Stomach (tissue), 9 donors: ENCODE data around the gene ANP32B. TPM values are rescaled to one million over a fixed set of nuclear protein-coding genes. Genes with fewer than 3 reads are reported as not detected.

Experiments
- DNase-seq, 2 donors: peaks; one replicate each; pipeline versions ENCODE4 v3.0.0 to v3.0.0-alpha.2; 2013 to 2019
- H3K27ac ChIP-seq, 5 donors: fragments of 200-600 bp in 4 of 5; sonication (generic) in 4 of 5; one replicate each; pipeline ENCODE4 v1.5.1; 2013 to 2019; ENCODE audit warnings: mild to moderate bottlenecking in 1 of 5, moderate library complexity in 1 of 5
- H3K27me3 ChIP-seq, 3 donors: fragments of 200-600 bp; sonication (generic); one replicate each; pipeline ENCODE4 v1.5.1; 2017 to 2019; ENCODE audit warnings: mixed run types in 1 of 3
- H3K36me3 ChIP-seq, 4 donors: fragments of 200-600 bp; sonication (generic); 1 replicate in 3 of 4; 2 replicates in 1 of 4; pipeline ENCODE4 v1.5.1; 2016 to 2019
- H3K4me1 ChIP-seq, 4 donors: fragments of 200-600 bp; sonication (generic); one replicate each; pipeline ENCODE4 v1.5.1; 2016 to 2019
- H3K4me3 ChIP-seq, 4 donors: fragments of 200-600 bp; sonication (generic) in 3 of 4; one replicate each; pipeline ENCODE4 v1.5.1; 2016 to 2019; ENCODE audit warnings: mild to moderate bottlenecking in 1 of 4
- H3K9me3 ChIP-seq, 4 donors: fragments of 200-600 bp; sonication (generic); one replicate each; pipeline ENCODE4 v1.5.1; 2016 to 2019
- EP300 ChIP-seq: sonication (generic); formaldehyde crosslinking; IDR thresholded peaks from one replicate; pipeline ENCODE4 v1.6.1; 2017; ENCODE audit warnings: antibody characterized with exemption
- POLR2A ChIP-seq, 4 donors: fragments of 450-650 bp; IDR thresholded peaks; one replicate each; pipeline ENCODE4 v1.6.1; 2016; ENCODE audit warnings: antibody characterized with exemption in 4 of 4, control low read depth in 2 of 4, mild to moderate bottlenecking in 1 of 4, moderate library complexity in 1 of 4
- POLR2AphosphoS5 ChIP-seq, 3 donors: sonication (generic); formaldehyde crosslinking; IDR thresholded peaks; one replicate each; pipeline ENCODE4 v1.6.1; 2016; ENCODE audit warnings: antibody characterized with exemption in 3 of 3
- WGBS, 5 donors: extraction: QIAGEN DNeasy Blood & Tissue Kit in 3 of 5; methylation state at CpG; one replicate each; pipeline versions ENCODE4 v1.1.5 to v1.1.7; 2013 to 2018; 5-methylcytosine and 5-hydroxymethylcytosine counted together
- intact Hi-C: fragments of 100-400 bp; cut with DNase I; formaldehyde crosslinking; loops from one replicate; pipeline ENCODE4 v1.15.1; 2023; ENCODE audit warnings: low total_unique reads
- polyA plus RNA-seq, 3 donors: library from polyadenylated mRNA; stranded (reverse); fragments of 200-250 nt; gene quantifications; one replicate each; pipeline ENCODE4 v1.2.3, GENCODE V29; 2013
- total RNA-seq, 5 donors: library from RNA; depleted of rRNA; stranded (reverse); fragments of >200 nt; gene quantifications; one replicate each; pipeline versions ENCODE4 v1.1.0 to v1.2.3, GENCODE V29; 2014 to 2016
- TF ChIP-seq, protein P1 (sequence below), 7 experiments: fragments of 450-650 bp in 4 of 7; fragments of 200-600 bp in 3 of 7; sonication (generic) in 3 of 7; IDR thresholded peaks; one replicate each; pipeline ENCODE4 v1.5.1; 2016 to 2019; ENCODE audit warnings: antibody characterized with exemption in 7 of 7, control low read depth in 2 of 7, mild to moderate bottlenecking in 1 of 7
- donor health status: healthy with polysubstance abuse.
- donor health status: Bipolar disorder and iron deficiency.
- donor health status: healthy.

Gene ANP32B
- total and polyA plus RNA-seq, 8 donors, result 8.2 to 267 (median 100) TPM

DNA sequence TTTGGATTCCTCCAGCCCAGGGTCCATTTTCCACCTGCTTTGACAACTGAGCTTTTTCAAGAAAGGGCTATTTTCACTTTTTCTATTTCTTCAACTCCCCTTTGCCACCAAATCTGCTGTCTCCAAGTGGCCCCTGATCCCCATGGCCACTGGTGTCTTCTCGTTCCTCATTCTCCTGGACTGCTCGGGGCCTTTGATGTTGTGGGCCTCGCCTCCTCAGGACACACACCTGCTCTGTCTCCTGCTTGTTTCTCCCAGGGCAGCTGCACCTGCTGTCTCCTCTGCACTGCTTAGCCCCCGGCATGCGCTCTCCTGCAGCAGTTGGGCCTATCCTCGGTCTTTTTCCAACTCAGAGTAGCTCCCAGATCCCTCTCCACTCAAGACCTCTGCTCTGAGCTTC, 57.1 kb downstream of the ANP32B start:
- Histone ChIP-seq H3K27me3 (peaks cover 0 to 13% (median 0%) of the 10 kb centered on the region in 3 donors), H3K4me3 (no peak overlapping the region), H3K9me3 (no peaks in the 10 kb centered on the region), H3K4me1 (no peaks in the 10 kb centered on the region), H3K36me3 (no peaks in the 10 kb centered on the region), H3K27ac (no peak overlapping the region)
- intact Hi-C loops, result no loop called here
- DNase-seq, result no peak
- TF ChIP-seq POLR2AphosphoS5 (IDR thresholded peaks at IDR 0.05) (no peak), POLR2A (IDR thresholded peaks at IDR 0.05) (no peak), EP300 (no peak)
- TF ChIP-seq, protein P1, sequence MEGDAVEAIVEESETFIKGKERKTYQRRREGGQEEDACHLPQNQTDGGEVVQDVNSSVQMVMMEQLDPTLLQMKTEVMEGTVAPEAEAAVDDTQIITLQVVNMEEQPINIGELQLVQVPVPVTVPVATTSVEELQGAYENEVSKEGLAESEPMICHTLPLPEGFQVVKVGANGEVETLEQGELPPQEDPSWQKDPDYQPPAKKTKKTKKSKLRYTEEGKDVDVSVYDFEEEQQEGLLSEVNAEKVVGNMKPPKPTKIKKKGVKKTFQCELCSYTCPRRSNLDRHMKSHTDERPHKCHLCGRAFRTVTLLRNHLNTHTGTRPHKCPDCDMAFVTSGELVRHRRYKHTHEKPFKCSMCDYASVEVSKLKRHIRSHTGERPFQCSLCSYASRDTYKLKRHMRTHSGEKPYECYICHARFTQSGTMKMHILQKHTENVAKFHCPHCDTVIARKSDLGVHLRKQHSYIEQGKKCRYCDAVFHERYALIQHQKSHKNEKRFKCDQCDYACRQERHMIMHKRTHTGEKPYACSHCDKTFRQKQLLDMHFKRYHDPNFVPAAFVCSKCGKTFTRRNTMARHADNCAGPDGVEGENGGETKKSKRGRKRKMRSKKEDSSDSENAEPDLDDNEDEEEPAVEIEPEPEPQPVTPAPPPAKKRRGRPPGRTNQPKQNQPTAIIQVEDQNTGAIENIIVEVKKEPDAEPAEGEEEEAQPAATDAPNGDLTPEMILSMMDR (IDR thresholded peaks at IDR 0.05), result no peak
- WGBS, 5 donors, result 79 to 95% (median 91%) methylated on average over 6 of the region's 6 CpGs

DNA sequence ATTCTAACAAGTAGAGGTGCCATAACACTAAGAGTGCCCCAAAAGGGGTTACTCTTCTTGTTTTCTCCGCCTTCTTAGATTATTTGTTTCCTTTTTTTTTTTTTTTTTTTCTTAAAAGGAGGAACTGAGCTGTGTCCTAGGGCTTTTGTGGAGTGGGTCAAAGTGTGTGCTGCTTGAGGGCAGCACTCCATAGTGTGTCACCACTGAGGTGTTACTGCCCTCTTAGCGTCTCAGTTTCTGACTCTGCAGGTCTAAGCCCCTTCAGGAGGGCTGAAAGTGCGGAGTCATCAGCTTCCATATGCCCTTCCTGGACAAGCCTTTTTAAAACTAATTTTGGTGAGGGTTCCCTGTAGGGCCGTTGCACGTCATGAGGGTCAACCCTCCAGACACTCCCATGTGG, 60.8 kb downstream of the ANP32B start:
- TF ChIP-seq EP300 (no peak), POLR2A (IDR thresholded peaks at IDR 0.05) (no peak), POLR2AphosphoS5 (IDR thresholded peaks at IDR 0.05) (no peak)
- TF ChIP-seq, protein P1 (IDR thresholded peaks at IDR 0.05), result no peak
- DNase-seq, result no peak
- WGBS, 5 donors, result 69 to 91% (median 81%) methylated on average over 5 of the region's 5 CpGs
- peaks cover 0 to 13% (median 0%) of the 10 kb centered on the region in 3 donors for H3K27me3 ChIP-seq
- H3K4me3 ChIP-seq, result no peak overlapping the region
- intact Hi-C loops, result no loop called here
- H3K27ac ChIP-seq, result no peak overlapping the region
- H3K36me3 ChIP-seq, result no peaks in the 10 kb centered on the region
- peaks cover 0 to 6% (median 0%) of the 10 kb centered on the region in 4 donors for H3K4me1 ChIP-seq
- H3K9me3 ChIP-seq, result no peaks in the 10 kb centered on the region

GRCh38 chr9:98045234-98046179, 62.4 kb downstream of the ANP32B start:
- WGBS, 5 donors, result 59 to 75% (median 73%) methylated on average over 6 of the region's 6 CpGs
- Histone ChIP-seq H3K36me3 (no peaks in the 10 kb centered on the region), H3K4me1 (peaks cover 0 to 6% (median 0%) of the 10 kb centered on the region in 4 donors), H3K4me3 (no peak overlapping the region), H3K27me3 (peaks cover 0 to 10% (median 0%) of the 10 kb centered on the region in 3 donors), H3K9me3 (no peaks in the 10 kb centered on the region), H3K27ac (peak overlapping the region in 1 of 5 donors; percentile 30)
- peak in 1 of 2 donors; percentile 56 for DNase-seq
- TF ChIP-seq POLR2A (IDR thresholded peaks at IDR 0.05) (no peak), EP300 (no peak), POLR2AphosphoS5 (IDR thresholded peaks at IDR 0.05) (no peak)
- TF ChIP-seq, protein P1 (IDR thresholded peaks at IDR 0.05), result no peak
- intact Hi-C loops, result no loop called here

DNA sequence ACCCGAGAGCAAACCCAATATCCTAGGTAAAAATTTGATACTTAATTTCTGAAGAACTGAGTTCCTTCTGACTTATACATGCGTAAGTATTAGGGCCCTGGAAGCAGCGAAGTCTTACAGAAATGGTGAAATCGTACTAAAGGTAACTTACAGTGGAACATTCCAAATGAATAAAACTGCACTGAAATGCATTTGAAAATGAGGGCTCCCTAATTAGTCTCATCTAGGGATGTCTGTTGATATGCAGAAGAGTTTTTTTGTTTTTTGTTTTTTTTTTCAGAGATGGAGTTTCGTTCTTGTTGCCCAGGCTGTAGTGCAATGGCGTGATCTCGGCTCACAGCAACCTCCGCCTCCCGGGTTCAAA, 63.0 kb downstream of the ANP32B start:
- no peak for DNase-seq
- intact Hi-C loops, result no loop called here
- Histone ChIP-seq H3K4me3 (no peak overlapping the region), H3K9me3 (no peaks in the 10 kb centered on the region), H3K27me3 (peaks cover 0 to 8% (median 0%) of the 10 kb centered on the region in 3 donors), H3K27ac (no peak overlapping the region), H3K36me3 (no peaks in the 10 kb centered on the region), H3K4me1 (peaks cover 0 to 6% (median 0%) of the 10 kb centered on the region in 4 donors)
- 92 to 97% (median 94%) methylated on average over 9 of the region's 9 CpGs for WGBS, 5 donors
- TF ChIP-seq, protein P1 (IDR thresholded peaks at IDR 0.05), result no peak
- TF ChIP-seq POLR2A (IDR thresholded peaks at IDR 0.05) (no peak), POLR2AphosphoS5 (IDR thresholded peaks at IDR 0.05) (no peak), EP300 (no peak)
